ENCODE data around the gene RPRML. TPM values are rescaled to one million over a fixed set of nuclear protein-coding genes. Genes with fewer than 3 reads are reported as not detected.

Gene RPRML
- total RNA-seq, result not detected in 2 replicates

GRCh38 chr17:46979147-46979863, at the start of gene RPRML:
TSS of gene RPRML (minus strand) at chr17:46979253. CDS start at chr17:46979007, 246 bp downstream.

Other genes with a start within 250 kb of the RPRML start
- gene WNT3, start 160.6 kb downstream of the RPRML start, total RNA-seq, result 0.48 and 1.1 TPM in 2 replicates
- gene WNT9B, start 127.7 kb downstream of the RPRML start, total RNA-seq, result not detected in 2 replicates
- gene GOSR2, start 56.1 kb downstream of the RPRML start, total RNA-seq, result 23.9 and 38.8 TPM in 2 replicates
- 68.2 and 72.9 TPM in 2 replicates for gene CDC27, start 210.0 kb upstream of the RPRML start, total RNA-seq
- not detected in 2 replicates for gene MYL4, start 230.1 kb upstream of the RPRML start, total RNA-seq

All from tracheal epithelial cell (primary cell).